ENCODE measurements around the gene CCDC83.

Gene CCDC83

DNA sequence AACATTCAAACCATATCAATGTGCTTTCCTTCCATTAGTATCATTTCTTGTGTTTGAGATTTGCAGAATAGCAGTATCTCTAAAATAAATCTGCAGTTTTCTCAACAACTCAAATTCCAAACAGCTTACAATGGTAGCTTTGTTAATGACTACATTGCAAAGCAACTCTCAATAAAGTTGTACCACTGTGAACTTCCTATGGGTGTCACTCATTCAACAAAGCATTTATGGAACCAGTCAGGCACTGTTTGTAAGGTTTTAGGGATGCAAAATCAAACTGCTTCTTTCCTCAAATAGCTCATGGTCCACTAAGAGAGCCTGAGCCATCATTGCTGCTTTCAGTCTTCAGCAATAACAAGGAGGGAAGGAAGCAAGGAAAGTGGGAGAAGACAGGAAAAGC is 91.0 kb downstream of the CCDC83 start:
- H3K27ac ChIP-seq, result peak overlapping the region in 1 of 2 donors; percentile 75
- DNase-seq (ENCODE audit: low spot score), result no peak
- TF ChIP-seq, protein P1, sequence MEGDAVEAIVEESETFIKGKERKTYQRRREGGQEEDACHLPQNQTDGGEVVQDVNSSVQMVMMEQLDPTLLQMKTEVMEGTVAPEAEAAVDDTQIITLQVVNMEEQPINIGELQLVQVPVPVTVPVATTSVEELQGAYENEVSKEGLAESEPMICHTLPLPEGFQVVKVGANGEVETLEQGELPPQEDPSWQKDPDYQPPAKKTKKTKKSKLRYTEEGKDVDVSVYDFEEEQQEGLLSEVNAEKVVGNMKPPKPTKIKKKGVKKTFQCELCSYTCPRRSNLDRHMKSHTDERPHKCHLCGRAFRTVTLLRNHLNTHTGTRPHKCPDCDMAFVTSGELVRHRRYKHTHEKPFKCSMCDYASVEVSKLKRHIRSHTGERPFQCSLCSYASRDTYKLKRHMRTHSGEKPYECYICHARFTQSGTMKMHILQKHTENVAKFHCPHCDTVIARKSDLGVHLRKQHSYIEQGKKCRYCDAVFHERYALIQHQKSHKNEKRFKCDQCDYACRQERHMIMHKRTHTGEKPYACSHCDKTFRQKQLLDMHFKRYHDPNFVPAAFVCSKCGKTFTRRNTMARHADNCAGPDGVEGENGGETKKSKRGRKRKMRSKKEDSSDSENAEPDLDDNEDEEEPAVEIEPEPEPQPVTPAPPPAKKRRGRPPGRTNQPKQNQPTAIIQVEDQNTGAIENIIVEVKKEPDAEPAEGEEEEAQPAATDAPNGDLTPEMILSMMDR (IDR thresholded peaks at IDR 0.05), result no peak
- no peak overlapping the region for H3K4me3 ChIP-seq

DNA sequence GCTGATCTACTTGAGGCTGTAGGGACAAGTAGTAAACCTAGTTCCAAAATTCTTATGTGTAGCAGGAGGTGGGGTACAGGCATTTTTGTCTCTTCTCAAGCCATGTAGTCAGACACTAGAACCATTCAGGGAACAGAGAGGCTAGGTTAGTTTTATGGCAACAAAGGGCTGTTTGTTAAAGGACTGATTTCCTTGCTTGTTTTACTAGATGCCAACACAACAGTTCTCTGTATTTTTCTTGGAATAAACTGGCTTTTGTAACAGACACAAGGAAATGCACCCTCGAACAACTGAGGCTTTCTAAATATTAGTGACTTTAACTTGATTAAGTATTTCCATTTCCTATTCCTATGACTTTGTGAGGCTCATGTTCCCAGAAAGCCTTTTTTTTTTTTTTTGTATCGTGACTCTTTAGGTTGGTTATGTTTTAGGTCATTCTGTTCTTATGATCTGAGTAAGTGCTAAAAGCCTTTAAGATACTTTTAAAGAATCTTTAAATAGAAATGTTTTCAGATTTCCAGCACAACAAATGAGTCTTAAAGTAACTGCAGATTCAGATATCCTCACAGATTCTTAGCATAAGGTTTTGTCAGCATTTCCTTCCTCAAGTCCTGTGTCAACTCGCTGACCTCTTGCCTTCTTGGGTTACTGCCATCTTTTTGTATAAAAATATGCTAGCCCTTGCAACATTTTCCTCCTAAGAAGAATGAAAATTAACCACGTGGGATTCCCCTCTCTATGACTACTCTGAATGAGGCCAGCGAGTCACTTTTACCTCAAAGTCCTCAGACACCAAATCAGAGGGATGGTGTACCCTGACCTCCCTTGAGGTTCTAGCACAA is 92.5 kb downstream of the CCDC83 start:
- peak overlapping the region; percentile 45 to 75 for H3K27ac ChIP-seq
- TF ChIP-seq, protein P1 (IDR thresholded peaks at IDR 0.05), result no peak
- no peak overlapping the region for H3K4me3 ChIP-seq
- no peak for DNase-seq (ENCODE audit: low spot score)

DNA sequence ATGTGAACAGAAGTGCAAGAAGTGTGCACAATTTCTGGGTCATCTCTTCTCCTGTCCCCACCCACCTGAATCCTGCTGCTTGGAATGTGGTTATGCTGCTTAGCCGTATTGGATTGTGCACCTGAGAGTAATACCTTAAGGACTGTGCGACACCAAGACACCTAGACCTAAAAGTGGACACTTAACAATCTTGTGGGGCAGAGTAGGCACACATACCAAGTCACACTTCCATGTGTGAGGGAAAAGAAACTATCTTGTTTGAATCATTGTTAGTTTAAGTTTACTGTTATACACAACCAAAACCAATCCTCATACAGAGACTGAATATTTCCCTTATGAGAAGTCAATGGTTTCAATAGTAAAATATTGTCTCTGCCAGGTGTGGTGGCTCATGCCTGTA is 93.7 kb downstream of the CCDC83 start:
- H3K27ac ChIP-seq, result peak overlapping the region in 1 of 2 donors; percentile 25
- TF ChIP-seq, protein P1 (IDR thresholded peaks at IDR 0.05), result no peak
- DNase-seq (ENCODE audit: low spot score), result no peak
- no peak overlapping the region for H3K4me3 ChIP-seq

DNA sequence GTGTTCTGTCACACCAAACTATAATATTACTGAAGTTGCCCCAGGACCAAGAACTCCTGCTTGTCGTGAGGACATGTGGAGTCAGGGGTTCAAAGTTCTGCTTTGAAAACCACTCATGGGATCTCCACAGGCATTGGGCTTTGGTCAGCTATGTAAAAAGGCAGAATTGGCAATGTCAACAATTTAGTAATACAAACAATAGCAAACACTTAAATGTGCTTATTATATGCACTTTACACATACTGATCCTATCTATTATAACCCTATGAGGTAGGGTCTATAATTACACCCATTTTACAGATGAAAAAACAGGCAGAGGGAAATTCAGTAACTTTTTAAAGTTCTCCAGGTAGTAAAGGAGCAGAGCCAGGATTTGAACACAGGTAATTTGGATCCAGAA is 94.6 kb downstream of the CCDC83 start:
- Histone ChIP-seq H3K4me3 (no peak overlapping the region), H3K27ac (no peak overlapping the region)
- no peak for DNase-seq (ENCODE audit: low spot score)
- TF ChIP-seq, protein P1 (IDR thresholded peaks at IDR 0.05), result no peak

- H3K27ac ChIP-seq, result no peak overlapping the region
- TF ChIP-seq, protein P1 (IDR thresholded peaks at IDR 0.05), result no peak
Measured at GRCh38 chr11:85950317-85951048, 95.3 kb downstream of the CCDC83 start.

DNA sequence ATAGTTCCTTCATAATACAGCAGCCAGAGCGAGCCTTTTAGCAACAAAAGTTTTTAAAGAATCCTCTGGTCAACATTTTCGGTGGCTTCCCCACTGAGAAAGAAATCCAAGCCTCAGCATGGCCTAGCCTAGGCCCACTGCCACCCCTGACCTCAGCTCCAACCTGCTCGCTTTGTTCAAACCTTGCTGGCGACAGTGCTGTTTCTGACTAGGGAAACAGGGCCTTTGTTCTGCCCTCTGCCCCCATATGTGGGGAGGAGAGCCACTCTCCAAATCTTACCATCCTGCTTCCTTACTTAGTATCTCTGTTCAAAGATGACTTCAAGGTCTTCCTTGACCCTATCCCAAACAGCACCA is 95.8 kb downstream of the CCDC83 start:
- TF ChIP-seq, protein P1 (IDR thresholded peaks at IDR 0.05), result no peak

More at GRCh38 chr11:85950317-85951048, 95.3 kb downstream of the CCDC83 start:
- no peak overlapping the region for H3K4me3 ChIP-seq
- DNase-seq (ENCODE audit: low spot score), result no peak

More for the DNA sequence above, 95.8 kb downstream of the CCDC83 start:
- Histone ChIP-seq H3K4me3 (no peak overlapping the region), H3K27ac (no peak overlapping the region)
- no peak for DNase-seq (ENCODE audit: low spot score)

All from coronary artery (tissue), 2 donors.